A549 (cell line): ENCODE measurements around the gene IRX2.

Experiments used
- CBX8 ChIP-seq: fragments of 200-600 bp; sonication (generic); IDR thresholded peaks from 2 replicates; pipeline ENCODE4 v1.6.1; 2016
- CEBPB ChIP-seq, 2 experiments: fragments of >200 bp in 1 of 2; sonication (Bioruptor Twin) in 1 of 2; formaldehyde crosslinking in 1 of 2; IDR thresholded peaks; 2 replicates each; pipeline ENCODE4 v1.6.1; 2012 to 2016
- CTCF ChIP-seq: fragments of >200 bp; sonication (Bioruptor Twin); formaldehyde crosslinking; IDR thresholded peaks from 3 replicates; pipeline ENCODE4 v1.5.1; 2016
- MAFK ChIP-seq: fragments of 450-650 bp; IDR thresholded peaks from 2 replicates; pipeline ENCODE4 v1.6.1; 2014; ENCODE audit not compliant: partially characterized antibody
- MAX ChIP-seq: IDR thresholded peaks from 2 replicates; pipeline ENCODE4 v1.6.1; 2012
- POLR2A ChIP-seq: IDR thresholded peaks from 2 replicates; pipeline ENCODE4 v1.6.1; 2012; ENCODE audit warnings: mild to moderate bottlenecking, low read length
- POLR2AphosphoS2 ChIP-seq: conservative IDR thresholded peaks from 2 replicates; pipeline ENCODE4 v1.6.1; 2012; ENCODE audit warnings: low read length, improper control_type of control experiment, inconsistent platforms
- RAD21 ChIP-seq, 2 experiments: fragments of >200 bp in 1 of 2; sonication (Bioruptor Twin) in 1 of 2; formaldehyde crosslinking in 1 of 2; IDR thresholded peaks in 1 of 2; conservative IDR thresholded peaks in 1 of 2; 2 replicates in 1 of 2; 3 replicates in 1 of 2; pipeline ENCODE4 v1.6.1; 2012 to 2018; ENCODE audit warnings: inconsistent platforms in 1 of 2
- RARB ChIP-seq: fragments of 250-450 bp; sonication (Bioruptor Pico); IDR thresholded peaks from 2 replicates; pipeline ENCODE4 v1.8.0; 2021; ENCODE audit warnings: mild to moderate bottlenecking, moderate library complexity
- RCOR1 ChIP-seq: fragments of 150-350 bp; IDR thresholded peaks from 2 replicates; pipeline ENCODE4 v1.6.1; 2014; ENCODE audit warnings: antibody characterized with exemption, low read length, low read depth
- USF2 ChIP-seq: fragments of 450-650 bp; IDR thresholded peaks from 2 replicates; pipeline ENCODE4 v1.6.1; 2014; ENCODE audit warnings: antibody characterized with exemption

- TF ChIP-seq CTCF: no peak
- no peak for TF ChIP-seq CEBPB (IDR thresholded peaks at IDR 0.05)
- no peak for TF ChIP-seq MAFK
- no peak for TF ChIP-seq RCOR1
- no peak for TF ChIP-seq POLR2AphosphoS2
- TF ChIP-seq CBX8: no peak
- no peak for TF ChIP-seq USF2
- no peak for TF ChIP-seq MAX
- no peak for TF ChIP-seq POLR2A
- TF ChIP-seq RAD21 (conservative IDR thresholded peaks at IDR 0.05 in 1 of 2, IDR thresholded peaks at IDR 0.05 in 1 of 2): no peak
- no peak for TF ChIP-seq RARB (CRISPR knock-in tag)
These were observed 1.5 kb upstream of the IRX2 start for GRCh38 chr5:2752821-2753439.
